HG03280 (cell line): Measurements from ENCODE around the gene DLGAP1.

Experiments
- ATAC-seq: cut with Tn5 transposase; IDR thresholded peaks from one replicate; pipeline ENCODE4 v1.9.1; 2021; ENCODE audit warnings: mild to moderate bottlenecking, moderate library complexity; ENCODE audit not compliant: unreplicated experiment

Gene DLGAP1

GRCh38 chr18:4016391-4017049 lies 438.6 kb downstream of the DLGAP1 start:
- ATAC-seq = no peak

GRCh38 chr18:4007846-4008245 lies 447.3 kb downstream of the DLGAP1 start:
- ATAC-seq = no peak

- ATAC-seq = no peak
Observed at GRCh38 chr18:4004183-4004829, 450.8 kb downstream of the DLGAP1 start.

- ATAC-seq = no peak
Observed at GRCh38 chr18:3998698-3999333, 456.3 kb downstream of the DLGAP1 start.

- no peak for ATAC-seq
Observed at GRCh38 chr18:3995476-3996102, 459.5 kb downstream of the DLGAP1 start.

- no peak for ATAC-seq
Observed at GRCh38 chr18:3993941-3994687, 461.0 kb downstream of the DLGAP1 start.

- no peak for ATAC-seq
Observed at GRCh38 chr18:3985664-3986063, 469.4 kb downstream of the DLGAP1 start.

- no peak for ATAC-seq
Observed at GRCh38 chr18:3985020-3985419, 470.1 kb downstream of the DLGAP1 start.

GRCh38 chr18:3984163-3984757 lies 470.8 kb downstream of the DLGAP1 start:
- ATAC-seq = no peak

- no peak for ATAC-seq
Observed at GRCh38 chr18:3983351-3983969, 471.6 kb downstream of the DLGAP1 start.

- no peak for ATAC-seq
Observed at GRCh38 chr18:3982541-3982940, 472.6 kb downstream of the DLGAP1 start.

- ATAC-seq = no peak
Observed at GRCh38 chr18:3979024-3979423, 476.1 kb downstream of the DLGAP1 start.

- ATAC-seq = no peak
Observed at GRCh38 chr18:3973191-3973850, 481.8 kb downstream of the DLGAP1 start.

GRCh38 chr18:3972291-3972930 lies 482.7 kb downstream of the DLGAP1 start:
- ATAC-seq = no peak

- no peak for ATAC-seq
Observed at GRCh38 chr18:3970929-3971328, 484.2 kb downstream of the DLGAP1 start.

GRCh38 chr18:3967359-3968180 lies 487.5 kb downstream of the DLGAP1 start:
- ATAC-seq = no peak

GRCh38 chr18:3966642-3967358 lies 488.3 kb downstream of the DLGAP1 start:
- ATAC-seq = no peak

GRCh38 chr18:3966246-3966641 lies 488.9 kb downstream of the DLGAP1 start:
- no peak for ATAC-seq
